Measurements from ENCODE around the gene TLR2. TPM values are rescaled to one million over a fixed set of nuclear protein-coding genes. Genes with fewer than 3 reads are reported as not detected.

TLR2 gene
- total and polyA plus RNA-seq, 2 of the 4 experiments (the other 2 are of a cell fraction), result under 0.01 to 0.03 TPM

GRCh38 chr4:153651587-153651986 lies 32.5 kb upstream of the TLR2 start:
- Histone ChIP-seq H2BK120ac (ENCODE audit: low read depth, low read length) (no peak overlapping the region), H3K27me3 (ENCODE audit: control insufficient read depth, insufficient read depth, low read length) (peaks cover 12% of the 10 kb centered on the region), H3K18ac (ENCODE audit: low read depth, low read length) (no peak overlapping the region), H3K56ac (ENCODE audit: extremely low read depth, insufficient read depth, low read length) (no peak overlapping the region), H2BK5ac (ENCODE audit: low read depth, low read length, poor library complexity, severe bottlenecking) (no peak overlapping the region), H3K79me1 (ENCODE audit: low read depth in 1 of 2, low read length in 2 of 2) (no peaks in the 10 kb centered on the region), H2AK9ac (replicated peaks; ENCODE audit: low read depth, low read length, poor library complexity) (no peak overlapping the region), H3K14ac (replicated peaks; ENCODE audit: low read depth, low read length) (no peak overlapping the region), H4K91ac (ENCODE audit: insufficient read depth, low read depth, low read length) (no peak overlapping the region), H2AFZ (replicated peaks; ENCODE audit: low read length, poor library complexity) (peak overlapping the region; percentile 2), H4K8ac (ENCODE audit: low read depth in 2 of 2, low read length in 2 of 2) (no peak overlapping the region), H3K9ac (ENCODE audit: low read depth, low read length) (no peak overlapping the region), H3K23ac (ENCODE audit: low read depth, low read length) (no peak overlapping the region), H3K36me3 (ENCODE audit: control insufficient read depth, insufficient read depth, low read length) (no peaks in the 10 kb centered on the region), H2AK5ac (ENCODE audit: low read depth, low read length) (no peak overlapping the region), H3K9me1 (ENCODE audit: insufficient read depth, low read length) (peaks cover 4% of the 10 kb centered on the region; the same call in 1 of the 2 replicates), H4K5ac (ENCODE audit: low read depth, low read length) (no peak overlapping the region), H3K4ac (ENCODE audit: low read depth, low read length) (no peak overlapping the region), H3K4me2 (ENCODE audit: low read depth, low read length) (no peak overlapping the region), H2BK15ac (ENCODE audit: low read depth, low read length) (no peak overlapping the region), H3K27ac (ENCODE audit: insufficient read depth, low read length) (no peak overlapping the region), H4K20me1 (ENCODE audit: insufficient read depth, low read length) (no peaks in the 10 kb centered on the region), H3K4me3 (ENCODE audit: insufficient read depth, low read depth, low read length) (no peak overlapping the region), H2BK20ac (ENCODE audit: low read depth, low read length) (no peak overlapping the region), H3K4me1 (ENCODE audit: control insufficient read depth, insufficient read depth, low read length) (no peaks in the 10 kb centered on the region), H3K9me3 (ENCODE audit: control insufficient read depth, insufficient read depth, low read length) (no peaks in the 10 kb centered on the region)
- in situ Hi-C loops (cut with MboI; ENCODE audit: low sequenced_read_pairs), result no loop called here
- TF ChIP-seq SMC3 (IDR thresholded peaks at IDR 0.05; ENCODE audit: low read depth, low read length) (no peak), RFX5 (IDR thresholded peaks at IDR 0.05; ENCODE audit: low read depth, low read length) (no peak), ELK1 (IDR thresholded peaks at IDR 0.05; ENCODE audit: borderline replicate concordance, low read depth, low read length) (no peak), BHLHE40 (IDR thresholded peaks at IDR 0.05; ENCODE audit: low read depth, low read length) (no peak), MAFK (IDR thresholded peaks at IDR 0.05; ENCODE audit: low read depth, low read length) (no peak), CEBPB (IDR thresholded peaks at IDR 0.05; ENCODE audit: low read depth, low read length) (no peak), CHD1 (IDR thresholded peaks at IDR 0.05; ENCODE audit: low read depth, low read length) (no peak), RAD21 (IDR thresholded peaks at IDR 0.05; ENCODE audit: low read length) (no peak), MAZ (IDR thresholded peaks at IDR 0.05; ENCODE audit: borderline replicate concordance, low read depth, low read length) (no peak), RCOR1 (IDR thresholded peaks at IDR 0.05; ENCODE audit: insufficient replicate concordance, low read length) (no peak), MXI1 (IDR thresholded peaks at IDR 0.05; ENCODE audit: borderline replicate concordance, low read depth, low read length) (no peak), FOS (IDR thresholded peaks at IDR 0.05; ENCODE audit: low read depth, low read length) (no peak), USF2 (IDR thresholded peaks at IDR 0.05; ENCODE audit: low read depth, low read length) (no peak), CTCF (conservative IDR thresholded peaks at IDR 0.05; ENCODE audit: low read depth, low read length) (no peak), NFE2L2 (IDR thresholded peaks at IDR 0.05; ENCODE audit: low read depth, low read length) (no peak), POLR2A (IDR thresholded peaks at IDR 0.05; ENCODE audit: low read depth, low read length) (no peak)
- intact Hi-C loops (cut with micrococcal nuclease), result no loop called here
- ATAC-seq (ENCODE audit: low read depth) (no peak), DNase-seq (no peak)
- 40% methylated on average over 2 of the region's 5 CpGs; no CpG with 5 or more reads in 1 of the 2 experiments for WGBS, 2 experiments (ENCODE audit: extremely low coverage in 2 of 2, insufficient read length in 1 of 2)
- ChIA-PET CTCF (no interaction called here), POLR2A (ENCODE audit: unreplicated experiment) (no interaction called here)
- no TSS peak for BruUV-seq (replicated peaks)
- dilution Hi-C loops (cut with HindIII; ENCODE audit: low sequenced_read_pairs, unreplicated experiment), result no loop called here

All from IMR-90 (cell line).